NCI-H460 (cell line): ENCODE results near the gene GP1BB. TPM values are rescaled to one million over a fixed set of nuclear protein-coding genes. Genes with fewer than 3 reads are reported as not detected.

ENCODE experiments used
- DNase-seq: peaks from one replicate; pipeline ENCODE4 v3.0.0-alpha.2; 2016; ENCODE audit warnings: low read depth; ENCODE audit errors: extremely low read depth
- total RNA-seq: library from RNA; depleted of rRNA; stranded (reverse); fragments of >200 nt; shearing (Covaris generic); gene quantifications from 2 replicates; pipeline ENCODE4 v1.2.3, GENCODE V29; 2014

The GP1BB gene
- total RNA-seq, 1 experiment from 2014 or later: 3.9 TPM

DNA sequence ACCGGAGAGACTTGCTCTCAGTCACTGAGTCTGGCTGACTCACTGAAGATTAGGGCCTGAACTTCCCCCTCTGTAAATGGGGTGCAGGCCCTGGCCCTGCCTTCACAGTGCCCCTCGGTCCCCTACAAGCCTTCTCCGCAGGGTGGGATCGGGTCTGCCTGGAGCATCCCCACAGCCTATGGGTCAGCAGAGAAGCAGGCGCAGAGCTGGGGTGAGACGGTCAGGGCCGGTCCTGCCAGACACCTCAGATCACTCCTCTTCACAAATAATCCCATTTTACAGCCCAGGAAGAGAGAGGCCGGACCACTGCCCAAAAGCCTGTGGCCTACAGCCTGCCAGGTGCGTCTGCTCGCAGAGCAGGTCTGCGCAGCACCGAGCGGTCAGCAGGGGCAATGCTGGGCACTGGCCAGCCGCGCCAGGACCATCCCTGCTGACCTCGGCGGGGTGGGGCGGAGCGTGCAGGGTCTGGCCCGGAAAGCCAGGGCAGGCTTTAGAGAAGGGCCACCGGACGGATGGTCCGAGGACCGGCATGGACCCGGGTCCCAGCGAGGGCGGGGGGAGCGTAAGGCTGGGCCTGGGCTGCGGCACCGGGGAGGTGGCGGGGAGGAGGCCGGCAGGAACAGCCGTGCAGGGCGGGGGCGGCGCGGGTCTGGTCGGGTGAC lies 9.6 kb upstream of the GP1BB start:
- no peak for DNase-seq

DNA sequence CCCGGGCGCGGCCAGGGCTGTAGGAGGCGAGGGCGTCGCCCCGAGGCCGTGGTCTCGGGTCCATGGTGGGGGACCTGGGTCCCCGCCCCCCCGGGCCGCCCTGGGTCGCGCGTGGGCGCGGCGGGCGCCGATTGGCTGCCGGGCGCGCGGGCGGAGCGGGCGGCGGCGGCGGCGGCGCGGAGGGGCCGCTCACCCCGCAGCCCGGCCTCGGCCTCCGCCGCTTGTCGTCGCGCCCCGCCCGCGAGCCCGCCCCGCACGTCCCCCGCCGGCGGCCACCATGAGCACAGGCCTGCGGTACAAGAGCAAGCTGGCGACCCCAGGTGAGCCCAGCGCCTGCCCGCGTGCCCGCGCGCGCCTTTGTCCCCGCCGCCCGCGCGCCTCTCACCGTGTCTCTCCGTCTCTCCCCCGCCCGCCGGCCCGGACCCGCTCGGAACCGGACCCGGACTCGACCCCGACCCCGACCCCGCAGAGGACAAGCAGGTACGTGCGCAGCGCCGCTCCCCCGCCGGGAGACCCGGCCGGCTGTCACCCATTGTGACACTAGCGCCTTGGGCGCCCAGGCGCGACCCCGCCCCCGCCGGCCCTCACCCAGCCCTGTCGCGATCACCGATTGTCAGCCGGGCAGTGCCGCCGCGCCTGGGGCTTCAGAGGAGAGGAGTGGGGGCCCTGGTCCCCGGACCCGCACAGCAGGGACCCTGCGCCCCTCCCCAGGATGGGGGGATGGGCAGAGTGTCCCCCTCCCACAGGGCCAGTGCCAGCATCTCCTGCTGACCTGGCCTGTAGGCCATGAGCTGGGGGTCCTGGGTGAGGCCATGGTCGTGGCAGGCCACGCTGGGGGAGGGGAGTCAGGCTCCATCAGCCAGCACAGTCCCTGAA lies 8.8 kb upstream of the GP1BB start, which contains the start of gene SEPTIN5:
SEPTIN5 (plus strand) TSS at position 192 of the 876 bp plus-strand sequence; CDS start at position 278, 86 bp downstream.
- no peak for DNase-seq

DNA sequence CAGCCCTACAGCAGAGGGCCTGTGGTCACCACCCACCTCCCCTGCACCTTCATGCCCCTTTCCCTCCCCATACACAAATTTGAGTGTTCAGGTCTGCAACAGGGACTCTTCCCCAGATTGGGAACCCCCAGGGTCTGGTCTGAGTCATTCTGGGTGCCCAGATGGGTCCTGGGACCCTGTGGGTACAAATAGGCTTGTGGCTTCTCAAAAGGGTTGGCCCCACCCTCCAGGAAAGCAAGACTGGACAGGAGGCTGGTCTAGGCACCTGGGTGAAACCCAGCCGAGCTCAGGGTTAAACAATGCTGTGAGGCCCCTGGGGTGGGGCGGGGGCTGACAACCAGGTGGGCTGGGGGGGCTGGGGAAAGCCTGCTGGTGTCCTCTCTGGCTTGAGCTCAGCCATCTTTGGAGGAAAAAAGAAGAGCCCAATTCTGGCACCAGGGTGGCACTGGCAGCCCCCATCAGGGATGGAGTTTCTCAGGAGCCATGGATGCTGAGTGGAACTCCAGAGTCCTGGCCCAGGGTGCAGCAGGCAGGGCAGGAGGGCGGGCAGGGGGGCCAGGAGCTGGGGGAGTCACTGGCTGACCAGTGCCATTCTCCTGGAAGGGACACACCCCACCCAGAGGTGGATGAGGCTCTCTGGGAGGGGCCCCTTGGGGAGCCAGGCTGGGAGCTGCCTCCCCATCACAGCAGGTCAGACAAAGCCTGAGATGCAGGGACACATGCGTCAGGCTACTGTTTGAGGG lies 8.0 kb upstream of the GP1BB start:
- DNase-seq: no peak

DNA sequence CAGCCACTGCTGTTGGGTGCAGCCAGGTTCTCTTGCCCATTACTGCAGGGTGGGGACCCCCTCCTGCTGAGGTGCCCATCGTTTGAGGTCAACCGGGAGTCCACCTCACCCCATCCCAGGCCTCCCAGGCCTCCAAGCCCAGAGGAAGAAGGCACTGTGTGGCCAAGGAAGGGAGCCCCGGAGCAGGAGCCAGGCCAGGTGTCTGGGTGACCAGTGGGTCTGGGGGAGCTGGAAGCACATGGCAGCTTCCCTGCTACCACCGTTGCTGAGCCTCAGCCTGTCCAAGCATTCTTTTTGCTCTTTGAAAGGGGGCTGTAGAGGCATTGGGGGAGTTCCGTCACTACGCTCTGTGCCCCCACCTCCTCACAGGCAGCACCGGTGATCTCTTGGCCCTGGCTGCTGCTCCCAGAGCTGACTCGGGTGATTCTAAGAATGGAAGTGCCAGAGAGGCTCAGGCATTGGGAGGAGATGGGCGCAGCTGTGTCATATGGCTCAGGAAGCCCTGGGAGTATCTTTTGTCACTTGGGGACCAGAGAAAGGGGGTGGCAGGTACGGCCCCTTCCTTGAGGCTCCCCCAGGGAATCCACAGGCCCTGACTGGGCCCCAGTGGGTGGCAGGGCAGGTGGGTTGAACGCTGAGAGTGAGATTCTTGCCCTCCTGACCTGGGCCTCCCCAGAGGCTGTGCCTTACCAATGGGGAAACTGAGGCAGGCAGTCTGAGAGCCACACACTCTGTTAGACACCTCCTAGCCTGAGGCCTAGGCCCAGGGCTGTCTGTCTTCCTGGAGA lies 7.1 kb upstream of the GP1BB start:
- no peak for DNase-seq

DNA sequence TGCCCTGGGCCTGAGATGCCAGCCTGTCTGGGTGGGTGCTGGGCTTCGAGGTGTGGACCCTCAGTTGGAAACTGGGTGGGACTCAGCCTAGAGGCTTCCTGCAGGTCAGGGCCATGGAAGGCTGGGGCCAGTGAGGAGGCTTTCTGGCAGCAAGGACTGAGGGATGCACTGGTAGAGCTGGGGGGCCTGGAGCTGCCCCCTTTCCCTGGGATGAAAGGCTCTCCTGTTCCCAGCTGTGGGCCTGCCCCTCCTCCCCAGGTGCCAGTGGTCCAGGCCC lies 6.6 kb upstream of the GP1BB start:
- no peak for DNase-seq

DNA sequence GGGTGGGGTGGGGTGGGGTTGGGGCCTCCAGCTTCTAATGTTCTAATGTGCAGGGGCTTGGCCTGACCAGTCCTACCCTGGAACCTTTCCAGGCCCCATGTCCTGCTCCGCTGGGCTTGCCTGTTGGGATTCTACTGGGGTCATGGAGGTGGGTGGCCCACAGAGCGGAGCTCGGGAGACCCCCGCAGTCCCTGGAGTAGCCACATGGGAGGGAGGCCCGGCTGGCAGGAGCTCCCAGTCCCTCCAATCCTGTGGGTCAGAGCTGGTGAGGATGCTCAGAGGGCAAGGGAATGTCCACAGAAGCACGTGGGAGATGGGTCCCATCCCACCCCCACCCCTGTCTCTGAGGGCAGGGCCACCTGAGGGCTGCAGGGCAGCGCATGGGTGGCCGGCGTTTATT lies 6.2 kb upstream of the GP1BB start:
- no peak for DNase-seq

DNA sequence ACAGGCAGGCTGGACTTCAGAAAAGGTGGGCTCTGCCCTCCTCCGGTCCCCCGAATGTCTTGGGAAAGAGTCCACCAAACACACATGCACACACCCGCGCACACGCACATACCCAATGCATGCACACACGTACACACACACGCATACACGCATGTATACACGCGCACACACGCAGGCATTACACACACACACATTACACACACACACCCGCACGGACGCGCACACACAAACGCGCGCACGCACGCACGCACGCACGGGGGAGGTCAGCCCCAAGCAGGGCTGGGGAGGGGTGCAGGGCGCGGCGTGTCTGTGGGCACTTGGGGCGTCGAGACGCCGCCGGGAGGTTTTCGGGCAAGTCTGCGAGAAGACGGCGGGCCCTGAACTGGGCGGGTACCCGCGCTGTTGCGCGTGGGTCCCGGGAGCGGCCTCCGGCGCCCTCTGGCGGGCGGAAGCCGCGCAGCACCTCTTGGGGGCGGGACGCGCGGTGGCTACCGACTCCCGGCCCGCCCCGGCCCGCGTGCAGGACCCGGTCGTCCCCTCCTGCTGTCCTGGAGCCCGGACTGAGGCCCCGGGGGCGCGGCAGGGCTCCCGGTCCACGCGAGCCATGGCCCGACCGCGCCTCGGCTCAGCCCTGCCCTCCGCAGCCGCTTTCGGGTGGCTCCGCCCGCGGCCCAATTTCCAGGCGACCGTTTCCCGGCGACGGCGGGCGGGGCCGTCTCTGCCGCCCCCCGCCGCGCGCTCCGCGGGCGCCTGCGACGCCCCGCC lies 5.5 kb upstream of the GP1BB start:
- peak; percentile 36 for DNase-seq

DNA sequence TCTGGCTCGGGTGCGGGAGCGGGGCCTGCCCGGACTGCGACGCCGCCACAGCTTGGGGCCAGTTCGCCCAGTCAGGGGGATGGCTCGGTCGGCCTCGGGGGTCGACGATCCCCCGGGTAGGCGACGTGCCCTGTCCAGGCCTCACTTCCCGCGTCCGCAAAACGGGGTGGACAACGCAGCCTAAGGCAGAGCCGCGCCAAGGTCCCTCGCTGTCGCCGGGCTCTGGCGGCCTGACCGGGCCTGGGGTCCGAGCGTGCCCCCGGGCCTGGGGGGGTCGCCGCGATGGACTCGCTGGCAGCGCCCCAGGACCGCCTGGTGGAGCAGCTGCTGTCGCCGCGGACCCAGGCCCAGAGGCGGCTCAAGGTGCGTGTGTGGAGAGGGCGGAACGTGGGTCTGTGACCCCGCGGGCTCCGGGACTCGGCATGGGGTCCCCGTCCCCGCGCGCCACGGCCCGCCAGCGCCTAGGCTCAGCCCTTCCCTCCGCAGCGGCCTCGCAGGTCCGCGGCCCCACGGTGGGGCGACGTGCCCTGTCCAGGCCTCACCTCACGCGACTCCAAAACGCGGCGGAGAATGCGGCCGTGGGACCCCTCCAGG lies 4.8 kb upstream of the GP1BB start:
- DNase-seq: no peak

DNA sequence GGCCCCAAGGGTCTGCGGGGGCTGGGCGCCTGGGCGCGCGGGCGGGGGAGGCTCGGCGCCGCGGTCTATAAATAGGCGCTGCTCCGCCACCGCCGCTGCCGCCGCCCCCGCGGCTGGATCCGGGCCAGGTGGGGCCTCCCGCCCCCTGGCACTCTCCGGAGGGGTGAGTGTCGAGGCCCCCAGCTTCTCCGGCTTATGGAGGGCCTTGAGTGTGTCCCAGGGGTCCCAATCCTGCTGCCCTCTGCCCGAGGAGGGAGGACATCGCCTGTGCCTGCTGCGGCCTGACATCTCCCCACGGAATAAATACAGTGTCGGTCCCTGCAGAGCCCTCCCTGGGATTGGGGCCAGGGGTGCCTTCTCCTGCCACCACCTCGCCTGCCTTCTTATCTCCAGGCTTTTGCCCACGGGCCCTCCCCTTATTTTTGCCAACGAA lies 4.3 kb upstream of the GP1BB start:
- DNase-seq: no peak

DNA sequence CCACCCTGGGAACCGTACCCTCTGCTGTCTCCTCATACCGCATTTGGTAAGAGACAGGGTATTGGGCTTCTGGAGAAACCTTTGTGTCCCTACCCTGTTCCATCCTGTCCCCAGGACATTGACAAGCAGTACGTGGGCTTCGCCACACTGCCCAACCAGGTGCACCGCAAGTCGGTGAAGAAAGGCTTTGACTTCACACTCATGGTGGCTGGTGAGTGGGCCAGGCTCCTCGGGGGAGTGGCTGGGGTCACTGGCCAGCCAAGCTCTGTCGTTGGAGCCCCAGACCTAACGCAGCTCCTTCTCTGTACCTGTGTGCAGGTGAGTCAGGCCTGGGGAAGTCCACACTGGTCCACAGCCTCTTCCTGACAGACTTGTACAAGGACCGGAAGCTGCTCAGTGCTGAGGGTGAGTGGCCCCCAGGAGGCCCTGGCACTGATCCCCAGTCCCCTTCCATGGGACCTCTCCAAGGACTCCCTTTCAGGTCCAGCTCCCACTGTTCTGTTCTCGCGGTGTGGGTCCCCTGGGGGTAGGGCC lies 3.8 kb upstream of the GP1BB start:
- DNase-seq: no peak

DNA sequence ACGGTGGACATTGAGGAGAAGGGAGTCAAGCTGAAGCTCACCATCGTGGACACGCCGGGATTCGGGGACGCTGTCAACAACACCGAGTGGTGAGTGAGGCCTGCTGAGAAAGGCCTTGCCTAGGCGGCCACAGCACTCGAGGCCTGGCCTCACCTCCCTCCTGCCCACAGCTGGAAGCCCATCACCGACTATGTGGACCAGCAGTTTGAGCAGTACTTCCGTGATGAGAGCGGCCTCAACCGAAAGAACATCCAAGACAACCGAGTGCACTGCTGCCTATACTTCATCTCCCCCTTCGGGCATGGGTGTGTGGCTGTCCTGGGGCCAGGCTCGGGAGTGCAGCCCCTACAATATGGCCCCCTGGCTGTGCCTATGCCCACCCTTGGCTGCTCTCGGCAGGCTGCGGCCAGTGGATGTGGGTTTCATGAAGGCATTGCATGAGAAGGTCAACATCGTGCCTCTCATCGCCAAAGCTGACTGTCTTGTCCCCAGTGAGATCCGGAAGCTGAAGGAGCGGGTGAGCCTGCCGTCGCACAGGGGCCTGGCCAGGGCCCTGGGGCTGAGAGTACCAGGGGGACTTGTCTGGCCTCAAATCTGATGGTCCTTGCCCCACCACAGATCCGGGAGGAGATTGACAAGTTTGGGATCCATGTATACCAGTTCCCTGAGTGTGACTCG lies 3.0 kb upstream of the GP1BB start:
- DNase-seq: no peak

DNA sequence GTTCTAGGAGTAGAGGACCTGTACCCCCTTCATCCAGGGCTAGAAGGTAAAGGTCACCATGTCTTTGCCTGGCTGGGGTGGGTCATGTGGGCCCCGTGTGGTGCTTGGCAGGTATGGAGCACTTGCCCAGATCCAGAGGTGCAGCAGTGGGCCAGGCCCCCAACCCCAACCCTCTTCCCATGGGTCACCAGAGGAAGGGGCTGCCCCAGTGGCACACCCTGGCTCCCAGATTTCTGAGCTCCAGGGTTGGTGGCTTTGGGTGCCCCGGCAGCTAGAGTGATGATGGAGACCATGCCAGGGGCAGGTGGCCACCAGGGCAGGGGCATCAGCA lies 2.4 kb upstream of the GP1BB start:
- DNase-seq: no peak

DNA sequence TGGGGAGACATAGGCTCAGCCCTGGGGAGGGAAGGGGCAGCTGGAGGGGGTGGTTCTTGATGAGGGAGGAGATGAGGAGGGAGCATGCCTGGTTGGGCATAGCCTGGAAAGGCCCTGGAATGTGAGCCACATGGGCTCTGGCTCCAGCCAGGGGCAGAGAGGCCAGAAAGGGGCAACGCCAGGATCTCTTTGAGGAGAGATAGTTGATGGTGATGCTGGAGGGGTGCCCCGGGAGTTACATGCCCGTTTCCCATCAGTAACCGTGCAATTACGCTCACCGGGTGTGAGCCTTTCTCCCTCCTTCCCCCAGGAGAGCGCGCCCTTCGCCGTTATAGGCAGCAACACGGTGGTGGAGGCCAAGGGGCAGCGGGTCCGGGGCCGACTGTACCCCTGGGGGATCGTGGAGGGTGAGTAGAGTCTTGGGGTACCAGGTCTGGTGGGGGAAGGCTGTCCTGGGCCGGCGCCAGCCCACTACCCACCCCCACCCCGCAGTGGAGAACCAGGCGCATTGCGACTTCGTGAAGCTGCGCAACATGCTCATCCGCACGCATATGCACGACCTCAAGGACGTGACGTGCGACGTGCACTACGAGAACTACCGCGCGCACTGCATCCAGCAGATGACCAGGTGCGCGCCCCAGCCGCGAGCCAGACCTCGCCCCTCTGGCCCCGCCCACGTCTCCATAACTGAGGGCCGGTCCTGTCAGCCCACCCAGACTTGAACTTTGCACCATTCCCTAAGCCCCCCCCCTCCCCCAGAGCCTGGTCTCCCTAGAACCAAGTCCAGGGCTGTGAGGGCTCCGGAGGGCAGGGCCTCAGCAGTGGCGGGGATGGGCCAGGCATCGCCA lies 1.8 kb upstream of the GP1BB start:
- no peak for DNase-seq

DNA sequence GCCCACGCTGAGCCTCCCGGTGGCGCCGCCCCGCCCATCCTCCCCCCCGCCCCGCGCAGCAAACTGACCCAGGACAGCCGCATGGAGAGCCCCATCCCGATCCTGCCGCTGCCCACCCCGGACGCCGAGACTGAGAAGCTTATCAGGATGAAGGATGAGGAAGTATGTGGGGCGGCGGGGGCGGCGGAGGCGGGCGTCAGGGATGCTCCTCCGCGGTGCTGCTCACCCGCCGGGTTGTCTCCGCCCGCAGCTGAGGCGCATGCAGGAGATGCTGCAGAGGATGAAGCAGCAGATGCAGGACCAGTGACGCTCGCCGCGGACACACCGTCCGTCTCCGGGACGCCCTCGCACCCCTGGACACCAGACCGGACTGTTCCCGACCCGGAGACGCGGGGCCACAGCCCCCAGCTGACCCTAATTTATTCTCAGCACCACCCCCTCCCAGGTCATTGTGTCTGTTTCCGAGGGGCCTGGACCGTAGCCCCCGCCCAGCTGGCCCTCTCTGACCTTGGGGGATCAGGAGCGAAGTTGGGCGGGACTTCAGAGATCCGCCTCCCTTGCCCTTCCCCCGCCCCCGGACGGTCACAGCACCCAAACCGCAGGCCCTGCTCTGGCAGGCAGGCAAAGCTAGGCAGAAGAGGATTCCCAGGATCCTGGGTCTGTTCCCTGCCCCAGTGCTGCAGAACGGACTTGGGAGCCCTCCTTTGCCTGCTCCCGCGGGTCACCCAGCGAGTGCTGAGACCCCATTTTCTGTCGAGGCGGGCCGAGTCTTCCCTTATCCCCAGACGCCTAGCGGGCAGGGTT lies 959 bp upstream of the GP1BB start:
- no peak for DNase-seq

DNA sequence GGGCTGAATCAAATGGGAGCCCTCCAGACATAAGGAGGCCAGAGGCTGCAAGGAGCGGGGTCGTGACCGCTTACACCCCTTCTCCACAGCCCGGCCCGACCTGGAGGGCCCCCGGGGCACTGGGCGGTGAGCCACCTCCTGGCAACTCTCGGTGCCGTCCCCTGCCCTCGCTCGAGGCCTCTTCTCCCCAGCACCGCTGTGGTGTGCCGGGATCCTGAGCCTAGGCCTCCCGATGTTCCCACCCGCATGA lies 432 bp upstream of the GP1BB start:
- DNase-seq: no peak

DNA sequence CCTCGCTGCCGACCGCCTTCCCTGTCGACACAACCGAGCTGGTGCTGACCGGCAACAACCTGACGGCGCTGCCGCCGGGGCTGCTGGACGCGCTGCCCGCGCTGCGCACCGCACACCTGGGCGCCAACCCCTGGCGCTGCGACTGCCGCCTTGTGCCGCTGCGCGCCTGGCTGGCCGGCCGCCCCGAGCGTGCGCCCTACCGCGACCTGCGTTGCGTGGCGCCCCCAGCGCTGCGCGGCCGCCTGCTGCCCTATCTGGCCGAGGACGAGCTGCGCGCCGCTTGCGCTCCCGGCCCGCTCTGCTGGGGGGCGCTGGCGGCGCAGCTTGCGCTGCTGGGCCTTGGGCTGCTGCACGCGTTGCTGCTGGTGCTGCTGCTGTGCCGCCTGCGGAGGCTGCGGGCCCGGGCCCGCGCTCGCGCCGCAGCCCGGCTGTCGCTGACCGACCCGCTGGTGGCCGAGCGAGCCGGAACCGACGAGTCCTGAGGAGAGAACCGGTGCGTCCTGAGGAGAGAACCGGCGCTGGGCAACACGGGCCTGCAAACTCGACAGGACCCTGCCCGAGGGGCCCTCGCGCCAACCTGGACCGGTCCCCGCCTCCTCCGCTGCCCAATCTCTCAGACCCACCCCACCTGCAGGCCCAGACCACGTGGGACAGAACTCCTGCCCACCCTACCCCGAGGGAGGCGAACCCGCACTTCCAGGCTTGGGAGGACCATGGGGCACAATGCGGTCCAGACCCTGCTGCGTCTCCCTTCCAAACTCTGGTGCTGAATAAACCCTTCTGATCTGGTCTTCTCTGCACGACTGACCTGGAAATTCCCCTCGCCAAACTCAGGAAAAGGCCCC lies 866 bp downstream of the GP1BB start:
- DNase-seq: peak; percentile 53
